Fibroblast of gingiva (primary cell): ENCODE results near the gene PDZK1.
"Not testable (repeated sequence)": the region's sequence is repeated elsewhere in the genome, so short reads cannot be mapped to it uniquely, and the experiment has no call there.

Experiments used
- DNase-seq: peaks from one replicate; pipeline ENCODE4 v3.0.0-alpha.2; 2011; ENCODE audit warnings: low read depth

Gene PDZK1

DNA sequence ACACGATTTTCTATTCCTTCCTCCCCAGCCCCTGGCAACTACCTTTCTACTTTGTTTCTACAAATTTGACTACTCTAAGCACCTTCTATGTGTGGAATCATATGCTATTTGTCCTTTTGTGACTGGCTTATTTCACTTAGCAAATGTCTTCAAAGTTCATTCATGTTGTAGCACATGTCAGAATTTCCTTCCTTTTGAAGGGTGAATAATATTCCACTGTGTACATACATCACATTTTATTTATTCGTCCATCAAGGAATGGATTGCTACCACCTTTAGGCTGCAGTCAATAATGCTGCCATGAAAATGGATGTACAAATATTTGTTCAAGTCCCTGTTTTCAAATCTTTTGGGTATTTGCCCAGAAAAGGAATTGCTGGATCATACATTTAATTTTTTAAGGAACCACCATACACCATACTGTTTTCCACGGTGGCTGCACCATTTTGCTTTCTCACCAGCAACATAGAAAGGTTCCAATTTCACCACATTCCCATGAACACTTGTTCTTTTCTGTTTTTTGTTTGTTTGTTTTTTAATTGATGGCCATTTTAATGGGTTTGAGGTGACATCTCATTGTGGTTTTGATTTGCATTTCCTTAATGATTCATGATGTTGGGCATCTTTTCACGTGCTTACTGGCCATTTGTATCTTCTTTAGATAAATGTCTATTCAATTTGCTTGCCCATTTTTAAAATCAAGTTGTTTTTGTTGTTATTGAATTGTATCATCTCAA lies 3.3 kb upstream of the PDZK1 start:
- DNase-seq, result no peak

GRCh38 chr1:145708063-145708462 lies 895 bp upstream of the PDZK1 start:
- DNase-seq, result no peak

- DNase-seq, result no peak
Measured at GRCh38 chr1:145706086-145706664, 993 bp downstream of the PDZK1 start.

DNA sequence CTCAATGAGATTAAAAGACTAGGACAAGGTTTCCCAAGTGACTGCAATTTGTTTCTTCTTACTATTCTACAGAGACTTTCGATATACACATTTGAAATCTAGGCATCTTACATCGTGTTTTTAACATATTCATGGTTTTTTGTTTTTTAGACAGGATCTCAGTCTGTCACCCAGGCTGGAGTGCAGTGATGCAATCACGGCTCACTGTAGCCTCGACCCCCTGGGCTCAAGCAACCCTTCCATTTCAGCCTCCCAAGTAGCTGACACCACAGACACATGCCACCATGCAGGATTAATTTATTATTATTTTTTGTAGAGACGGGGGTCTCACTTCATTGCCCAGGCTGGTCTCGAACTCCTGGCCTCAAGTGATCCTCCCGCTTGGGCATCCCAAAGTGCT lies 1.5 kb downstream of the PDZK1 start:
- no peak for DNase-seq

- no peak for DNase-seq
Measured at GRCh38 chr1:145702826-145703225, 4.3 kb downstream of the PDZK1 start.

- DNase-seq, result no peak
Measured at GRCh38 chr1:145702052-145702451, 5.1 kb downstream of the PDZK1 start.

GRCh38 chr1:145701306-145701862 lies 5.8 kb downstream of the PDZK1 start:
- DNase-seq, result no peak

DNA sequence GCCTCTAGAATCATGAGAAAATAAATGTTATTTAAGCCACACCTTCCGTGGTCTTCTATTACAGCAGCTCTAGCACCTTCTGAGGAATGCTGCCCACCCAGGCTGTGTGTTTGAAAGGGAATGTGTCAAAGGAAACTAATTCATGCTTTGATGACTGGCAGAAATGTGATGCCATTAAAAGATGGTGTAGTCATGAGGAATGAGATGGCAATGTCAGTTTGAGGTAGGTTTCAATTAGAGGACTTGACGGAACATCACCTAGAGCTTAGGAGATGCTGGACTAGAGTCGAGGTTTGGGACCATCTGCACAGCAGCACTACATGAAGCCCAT lies 10.6 kb downstream of the PDZK1 start:
- no peak for DNase-seq

GRCh38 chr1:145695821-145696629 lies 11.1 kb downstream of the PDZK1 start:
- no peak for DNase-seq

DNA sequence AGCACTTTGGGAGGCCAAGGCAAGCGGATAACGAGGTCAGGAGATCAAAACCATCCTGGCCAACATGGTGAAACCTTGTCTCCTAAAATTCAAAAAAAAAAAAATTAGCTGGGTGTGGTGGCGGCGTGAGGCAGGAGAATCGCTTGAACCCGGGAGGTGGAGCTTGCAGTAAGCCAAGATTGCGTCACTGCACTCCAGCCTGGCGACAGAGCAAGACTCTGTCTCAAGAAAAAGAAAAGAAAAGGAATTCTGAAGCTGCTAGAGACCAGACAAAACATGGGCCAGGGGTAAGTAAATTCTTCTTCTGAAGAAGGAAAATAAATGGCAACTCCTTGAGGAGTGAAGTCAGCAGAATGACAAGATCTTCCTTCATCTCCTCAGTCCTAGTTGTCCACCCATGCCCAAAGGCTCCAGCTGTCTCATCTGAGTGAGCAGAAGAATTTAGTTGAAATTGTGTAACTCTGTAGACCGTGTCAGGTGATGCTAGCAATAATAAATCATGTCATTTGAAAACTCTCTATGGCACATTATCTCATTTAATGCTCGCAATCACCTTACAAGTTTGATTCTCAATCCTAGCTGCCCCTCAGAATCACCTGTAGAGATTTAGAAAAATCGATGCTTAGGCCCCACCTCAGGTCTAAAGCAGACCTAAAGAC lies 14.3 kb downstream of the PDZK1 start:
- no peak for DNase-seq

GRCh38 chr1:145690587-145691558 lies 16.3 kb downstream of the PDZK1 start:
- peak; percentile 82 for DNase-seq

GRCh38 chr1:145689922-145690321 lies 17.2 kb downstream of the PDZK1 start:
- no peak for DNase-seq

- DNase-seq, result no peak
Measured at GRCh38 chr1:145688924-145689323, 18.2 kb downstream of the PDZK1 start.

DNA sequence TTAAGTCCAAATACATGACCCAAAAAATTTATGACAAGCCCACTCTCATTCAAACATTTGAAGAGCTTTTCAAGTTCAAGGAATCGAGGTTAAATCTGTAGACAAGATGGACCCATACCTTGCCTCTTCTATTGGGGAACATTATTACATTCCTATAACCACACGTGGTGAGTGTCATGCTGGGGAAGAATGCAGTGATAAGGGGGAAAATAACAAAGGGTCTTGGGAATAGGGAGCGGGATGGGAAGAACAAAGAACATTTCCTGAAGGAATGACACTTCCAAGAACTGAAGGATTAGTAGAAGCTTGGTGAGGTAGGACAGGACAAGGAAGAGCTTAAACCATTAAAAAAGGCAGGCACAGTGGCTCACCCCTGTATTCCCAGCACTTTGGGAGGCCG lies 18.8 kb downstream of the PDZK1 start:
- DNase-seq, result no peak

GRCh38 chr1:145686078-145686477 lies 21.1 kb downstream of the PDZK1 start:
- not testable (repeated sequence) for DNase-seq

DNA sequence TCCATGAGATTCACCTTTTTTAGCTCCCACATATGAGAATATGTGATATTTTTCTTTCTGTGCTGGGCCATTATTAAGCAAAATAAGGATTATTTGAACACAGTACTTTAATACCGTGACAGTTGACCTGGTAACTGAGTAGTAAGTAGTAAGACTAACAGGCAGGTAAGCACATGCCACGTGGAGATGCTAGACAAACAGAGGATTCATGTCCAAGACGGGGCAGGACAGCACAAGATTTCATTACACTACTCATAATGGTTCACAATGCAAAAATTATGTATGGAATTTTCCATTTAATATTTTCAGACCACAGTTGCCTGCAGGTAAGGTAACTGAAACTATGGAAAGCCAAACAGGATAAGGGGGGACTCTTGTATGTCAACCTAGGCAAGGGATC lies 22.3 kb downstream of the PDZK1 start:
- not testable (repeated sequence) for DNase-seq

GRCh38 chr1:145673217-145673616 lies 34.0 kb downstream of the PDZK1 start:
- DNase-seq, result not testable (repeated sequence)

DNA sequence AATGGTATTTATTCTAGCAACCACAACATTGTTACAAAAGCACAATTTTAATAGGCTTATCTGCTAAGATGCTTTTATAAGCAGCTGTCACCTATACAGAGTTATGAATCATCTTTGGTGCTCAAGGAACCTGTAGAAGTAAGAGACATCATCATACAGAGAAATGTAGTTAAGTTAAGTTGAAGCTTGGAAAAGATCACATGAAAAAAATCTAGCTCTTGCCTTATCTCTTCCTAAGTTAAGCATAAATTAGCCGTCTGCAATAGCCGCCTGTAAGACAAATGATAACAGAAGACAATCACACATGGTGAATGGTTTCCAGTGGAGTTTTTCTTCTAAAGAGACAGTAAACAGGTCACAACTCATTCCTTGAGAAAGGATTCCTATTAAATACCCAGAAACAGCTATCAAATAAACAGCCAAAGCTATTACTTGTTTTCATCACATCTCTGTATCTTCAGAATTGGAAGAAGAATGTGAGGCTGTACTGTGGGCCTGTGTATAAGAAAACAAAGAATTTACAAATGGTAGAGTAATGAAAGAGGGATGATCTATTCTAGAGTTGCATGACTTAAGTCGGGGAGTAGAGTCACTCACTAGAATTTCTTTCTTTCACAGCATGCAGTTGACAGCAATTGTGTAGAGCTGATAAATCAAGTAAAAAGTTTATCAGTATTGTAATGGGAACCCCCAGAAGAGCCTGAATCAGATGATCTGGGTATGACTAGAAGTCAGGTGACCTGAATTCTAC lies 36.0 kb downstream of the PDZK1 start:
- DNase-seq, result not testable (repeated sequence)

- not testable (repeated sequence) for DNase-seq
Measured at GRCh38 chr1:145665015-145665414, 42.2 kb downstream of the PDZK1 start.

GRCh38 chr1:145662502-145662901 lies 44.7 kb downstream of the PDZK1 start:
- not testable (repeated sequence) for DNase-seq
